Mesenchymal stem cell (in vitro differentiated cells and primary cell): ENCODE data around the gene DSG2.

Source experiments
- DNase-seq: peaks from one replicate; pipeline ENCODE4 v3.0.0-alpha.2; 2013
- H2AFZ ChIP-seq: one replicate; pipeline ENCODE4 v1.6.1; 2013; ENCODE audit warnings: low read depth, mild to moderate bottlenecking, control low read depth, inconsistent platforms, low read length, moderate library complexity
- H2AK5ac ChIP-seq: 2 replicates; pipeline ENCODE4 v1.6.1; 2013; ENCODE audit warnings: low read length, moderate library complexity, mild to moderate bottlenecking, inconsistent platforms; ENCODE audit not compliant: severe bottlenecking
- H2BK120ac ChIP-seq: one replicate; pipeline ENCODE4 v1.6.1; 2013; ENCODE audit warnings: low read depth, mild to moderate bottlenecking, inconsistent platforms, low read length, moderate library complexity
- H2BK12ac ChIP-seq, 2 experiments: one replicate each; pipeline ENCODE4 v1.6.1; 2013; ENCODE audit warnings: inconsistent platforms in 2 of 2, low read length in 2 of 2, mild to moderate bottlenecking in 2 of 2, moderate library complexity in 2 of 2, control low read depth in 1 of 2
- H2BK15ac ChIP-seq: one replicate; pipeline ENCODE4 v1.6.1; 2013; ENCODE audit warnings: mild to moderate bottlenecking, low read depth, inconsistent platforms; ENCODE audit not compliant: poor library complexity, severe bottlenecking
- H2BK5ac ChIP-seq: 2 replicates; pipeline ENCODE4 v1.6.1; 2013; ENCODE audit warnings: low read depth, mild to moderate bottlenecking, low read length, control low read depth, inconsistent platforms; ENCODE audit not compliant: poor library complexity, severe bottlenecking
- H3K14ac ChIP-seq, 2 experiments: one replicate each; pipeline ENCODE4 v1.6.1; 2013; ENCODE audit warnings: inconsistent platforms in 2 of 2, low read length in 2 of 2, control low read depth in 1 of 2, mild to moderate bottlenecking in 1 of 2, moderate library complexity in 1 of 2
- H3K18ac ChIP-seq, 2 experiments: one replicate each; pipeline ENCODE4 v1.6.1; 2013; ENCODE audit warnings: inconsistent platforms in 2 of 2, low read length in 2 of 2, control low read depth in 1 of 2, low read depth in 1 of 2, mild to moderate bottlenecking in 1 of 2
- H3K23ac ChIP-seq, 2 experiments: one replicate each; pipeline ENCODE4 v1.6.1; 2013; ENCODE audit warnings: inconsistent platforms in 2 of 2, low read length in 2 of 2, mild to moderate bottlenecking in 2 of 2, moderate library complexity in 2 of 2, control low read depth in 1 of 2
- H3K27ac ChIP-seq: 2 replicates; pipeline ENCODE4 v1.5.1; 2013; ENCODE audit warnings: mild to moderate bottlenecking, moderate library complexity, low read length, control low read depth, inconsistent platforms; ENCODE audit not compliant: poor library complexity, severe bottlenecking
- H3K27me3 ChIP-seq, 2 experiments: 2 replicates each; pipeline versions ENCODE4 v1.6.1 to v1.7.0; 2013; ENCODE audit warnings: low read length in 2 of 2, mild to moderate bottlenecking in 2 of 2, moderate library complexity in 2 of 2, control low read depth in 1 of 2, inconsistent platforms in 1 of 2; ENCODE audit not compliant: control insufficient read depth in 1 of 2, insufficient read depth in 1 of 2
- H3K36me3 ChIP-seq, 2 experiments: 2 replicates each; pipeline versions ENCODE4 v1.6.1 to v1.7.0; 2013; ENCODE audit warnings: low read length in 2 of 2, control low read depth in 1 of 2, inconsistent platforms in 1 of 2, low read depth in 1 of 2, mild to moderate bottlenecking in 1 of 2; ENCODE audit not compliant: insufficient read depth in 2 of 2, control insufficient read depth in 1 of 2
- H3K4ac ChIP-seq, 2 experiments: one replicate each; pipeline ENCODE4 v1.6.1; 2013; ENCODE audit warnings: inconsistent platforms in 2 of 2, low read length in 2 of 2, mild to moderate bottlenecking in 2 of 2, moderate library complexity in 2 of 2, control low read depth in 1 of 2, low read depth in 1 of 2
- H3K4me1 ChIP-seq: 2 replicates; pipeline ENCODE4 v1.6.1; 2013; ENCODE audit warnings: low read depth, low read length, control low read depth; ENCODE audit not compliant: control insufficient read depth, insufficient read depth
- H3K4me2 ChIP-seq: 2 replicates; pipeline ENCODE4 v1.6.1; 2013; ENCODE audit warnings: low read length, mild to moderate bottlenecking, inconsistent platforms; ENCODE audit not compliant: poor library complexity, severe bottlenecking
- H3K4me3 ChIP-seq, 2 experiments: 2 replicates each; pipeline versions ENCODE4 v1.5.1 to v1.7.0; 2013; ENCODE audit warnings: low read length in 2 of 2, mild to moderate bottlenecking in 2 of 2, control low read depth in 1 of 2, low read depth in 1 of 2; ENCODE audit not compliant: insufficient read depth in 1 of 2
- H3K79me1 ChIP-seq: replicated peaks from 2 replicates; pipeline ENCODE4 v1.6.1; 2013; ENCODE audit warnings: mild to moderate bottlenecking, control low read depth, low read length, inconsistent platforms; ENCODE audit not compliant: poor library complexity, severe bottlenecking
- H3K9ac ChIP-seq: 2 replicates; pipeline ENCODE4 v1.7.0; 2013; ENCODE audit warnings: mild to moderate bottlenecking, low read length, moderate library complexity
- H3K9me3 ChIP-seq: 2 replicates; pipeline ENCODE4 v1.7.0; 2013; ENCODE audit warnings: mild to moderate bottlenecking, low read length; ENCODE audit not compliant: control insufficient read depth
- H4K8ac ChIP-seq: one replicate; pipeline ENCODE4 v1.6.1; 2013; ENCODE audit warnings: inconsistent platforms, mild to moderate bottlenecking, low read length, moderate library complexity
- H4K91ac ChIP-seq: one replicate; pipeline ENCODE4 v1.6.1; 2013; ENCODE audit warnings: mild to moderate bottlenecking, low read length, inconsistent platforms
- WGBS: methylation state at CpG from one replicate; pipeline ENCODE4 v1.1.7; 2013; ENCODE audit warnings: mixed read lengths; 5-methylcytosine and 5-hydroxymethylcytosine counted together

Gene DSG2

DNA sequence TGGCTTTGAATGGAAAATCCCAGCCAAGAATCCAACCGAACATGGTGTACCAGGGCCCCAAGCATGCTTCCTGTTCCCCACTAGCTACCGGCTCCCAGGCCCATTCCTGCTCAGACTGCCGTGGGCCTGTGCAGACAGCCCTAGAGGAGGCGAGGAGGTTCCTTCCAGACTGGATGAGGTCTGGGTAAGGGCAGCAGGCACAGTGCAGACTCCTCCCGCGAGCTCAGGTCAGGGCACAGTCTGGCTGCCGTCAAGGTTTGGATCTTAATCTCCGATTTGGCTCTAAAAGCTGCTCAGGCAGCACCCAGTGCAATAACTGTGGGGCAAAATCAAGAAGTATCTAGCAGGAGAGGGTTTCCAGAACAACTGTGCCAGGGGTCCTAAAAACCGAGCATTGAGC is 74.4 kb downstream of the DSG2 start:
- no peaks in the 10 kb centered on the region for H3K36me3 ChIP-seq

DNA sequence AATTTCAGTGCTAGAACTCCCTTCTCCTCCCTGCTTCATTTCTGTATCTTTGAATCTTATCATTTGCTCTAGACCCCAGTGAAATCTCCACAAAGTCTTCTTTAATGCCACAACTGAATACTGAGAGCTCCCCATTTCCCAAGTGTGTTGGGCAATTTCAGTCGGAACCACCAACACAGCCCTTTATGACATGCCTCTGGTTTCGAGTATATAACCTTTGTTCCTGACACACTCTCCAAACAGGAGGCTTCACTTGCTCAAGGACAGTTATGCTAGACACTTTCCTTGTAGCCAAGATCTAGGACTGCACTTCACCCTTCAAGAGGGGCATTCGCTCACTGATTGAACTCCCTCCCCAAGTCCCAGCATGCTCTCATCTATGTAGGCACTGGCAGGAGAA is 75.1 kb downstream of the DSG2 start:
- no peaks in the 10 kb centered on the region for H3K9me3 ChIP-seq
- DNase-seq: no peak
- H3K4me2 ChIP-seq: no peak overlapping the region
- peak overlapping the region; percentile 32 for H4K8ac ChIP-seq
- no peak overlapping the region for H3K4me3 ChIP-seq
- WGBS: 86% methylated on average over 3 of the region's 3 CpGs
- H2BK15ac ChIP-seq: no peak overlapping the region
- no peak overlapping the region for H2AFZ ChIP-seq
- H3K27me3 ChIP-seq: peaks cover 0 to 15% of the 10 kb centered on the region in 2 experiments
- no peaks in the 10 kb centered on the region for H3K36me3 ChIP-seq
- H2BK12ac ChIP-seq: peak overlapping the region in 1 of 2 experiments; percentile 45
- no peak overlapping the region for H3K4ac ChIP-seq
- no peak overlapping the region for H3K9ac ChIP-seq
- H3K23ac ChIP-seq: peak overlapping the region in 1 of 2 experiments; percentile 46
- H3K18ac ChIP-seq: peak overlapping the region in 1 of 2 experiments; percentile 28
- H2BK5ac ChIP-seq: no peak overlapping the region
- H3K79me1 ChIP-seq: no peaks in the 10 kb centered on the region
- H2BK120ac ChIP-seq: no peak overlapping the region
- no peaks in the 10 kb centered on the region for H3K4me1 ChIP-seq
- H2AK5ac ChIP-seq: no peak overlapping the region
- no peak overlapping the region for H3K27ac ChIP-seq
- H3K14ac ChIP-seq: no peak overlapping the region
- no peak overlapping the region for H4K91ac ChIP-seq

More for the DNA sequence above, 74.4 kb downstream of the DSG2 start:
- Histone ChIP-seq H3K14ac (peak overlapping the region in 1 of 2 experiments; percentile 9), H2AFZ (no peak overlapping the region), H3K79me1 (no peaks in the 10 kb centered on the region), H2AK5ac (no peak overlapping the region), H2BK120ac (no peak overlapping the region), H4K8ac (no peak overlapping the region), H4K91ac (peak overlapping the region; percentile 2), H3K4ac (no peak overlapping the region), H3K9ac (no peak overlapping the region), H3K27ac (no peak overlapping the region), H3K9me3 (no peaks in the 10 kb centered on the region), H3K4me2 (no peak overlapping the region), H2BK12ac (no peak overlapping the region), H3K27me3 (peaks cover 0 to 15% of the 10 kb centered on the region in 2 experiments), H2BK15ac (no peak overlapping the region), H3K18ac (no peak overlapping the region), H3K23ac (no peak overlapping the region), H2BK5ac (no peak overlapping the region), H3K4me1 (no peaks in the 10 kb centered on the region), H3K4me3 (no peak overlapping the region)
- 79% methylated on average over 9 of the region's 9 CpGs for WGBS
- no peak for DNase-seq

DNA sequence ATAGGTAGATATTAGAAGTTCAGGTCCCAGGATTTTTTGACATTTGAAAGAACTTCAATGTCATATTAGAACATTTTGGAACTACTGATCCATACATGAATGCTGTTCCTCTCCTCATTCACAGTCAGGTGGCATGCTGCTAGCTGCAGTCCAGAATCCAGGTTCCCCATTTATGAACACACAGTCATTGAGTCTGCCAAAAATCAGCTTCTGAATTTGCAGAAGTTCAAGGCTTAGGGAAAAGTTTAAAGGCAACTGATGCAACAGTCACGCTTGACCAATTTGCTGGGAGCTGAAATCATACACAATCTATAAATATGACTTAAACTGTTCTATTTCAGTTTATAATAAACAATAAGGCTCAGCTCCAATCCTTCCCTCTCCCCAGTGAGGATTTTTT is 76.4 kb downstream of the DSG2 start:
- Histone ChIP-seq H3K4me3 (no peak overlapping the region), H3K36me3 (no peaks in the 10 kb centered on the region), H3K9ac (no peak overlapping the region), H3K4me1 (no peaks in the 10 kb centered on the region), H3K18ac (no peak overlapping the region), H3K79me1 (no peaks in the 10 kb centered on the region), H2BK5ac (no peak overlapping the region), H2AK5ac (no peak overlapping the region), H3K27me3 (peaks cover 0 to 15% of the 10 kb centered on the region in 2 experiments), H2AFZ (no peak overlapping the region), H3K9me3 (no peaks in the 10 kb centered on the region), H4K8ac (no peak overlapping the region), H3K4ac (no peak overlapping the region), H3K23ac (no peak overlapping the region), H3K14ac (no peak overlapping the region), H4K91ac (no peak overlapping the region), H3K4me2 (no peak overlapping the region), H3K27ac (no peak overlapping the region), H2BK120ac (no peak overlapping the region), H2BK15ac (no peak overlapping the region), H2BK12ac (no peak overlapping the region)
- no CpG with 5 or more reads among the region's 1 CpG for WGBS
- no peak for DNase-seq

DNA sequence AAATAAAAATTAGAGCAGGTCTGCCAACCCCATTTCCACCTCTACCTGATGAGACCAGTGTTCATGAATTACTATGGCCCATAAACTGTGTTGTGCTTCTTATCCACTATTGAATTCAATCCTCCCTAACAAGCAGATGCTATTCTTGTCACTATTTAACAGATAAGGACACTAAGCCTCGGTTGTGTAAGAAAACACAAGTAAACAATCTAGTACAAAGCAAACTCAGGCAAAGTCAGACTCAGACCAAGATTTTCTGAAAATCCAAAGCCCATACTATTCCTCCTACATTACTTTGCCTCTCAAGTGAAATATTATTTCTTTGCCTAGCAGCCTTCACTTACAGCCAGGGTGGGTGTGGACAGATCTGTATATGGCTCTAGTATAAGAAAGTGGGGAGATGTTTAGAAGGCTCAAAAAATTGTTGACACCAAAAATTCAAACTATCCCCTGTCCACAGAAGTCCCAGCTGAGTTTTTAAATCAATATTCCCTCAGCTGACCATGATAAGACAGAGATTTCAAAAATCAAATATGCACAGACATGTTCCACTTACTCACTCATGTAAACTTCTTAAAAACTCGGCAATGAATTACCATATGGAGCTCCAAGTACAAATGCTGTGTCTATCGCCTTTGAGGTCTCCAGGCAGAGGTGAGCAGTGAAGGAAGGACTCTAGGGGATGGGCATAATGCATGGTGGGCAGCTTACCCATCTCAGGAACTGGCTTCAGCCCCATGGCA is 77.7 kb downstream of the DSG2 start:
- Histone ChIP-seq H4K8ac (no peak overlapping the region), H3K4me3 (no peak overlapping the region), H2BK5ac (no peak overlapping the region), H3K27me3 (peaks cover 0 to 13% of the 10 kb centered on the region in 2 experiments), H3K9me3 (no peaks in the 10 kb centered on the region), H2AFZ (no peak overlapping the region), H2AK5ac (no peak overlapping the region), H3K4me1 (no peaks in the 10 kb centered on the region), H3K9ac (no peak overlapping the region), H3K18ac (no peak overlapping the region), H3K36me3 (no peaks in the 10 kb centered on the region), H4K91ac (no peak overlapping the region), H3K27ac (no peak overlapping the region), H2BK120ac (no peak overlapping the region), H2BK12ac (no peak overlapping the region), H3K4ac (no peak overlapping the region), H3K4me2 (no peak overlapping the region), H3K79me1 (no peaks in the 10 kb centered on the region), H3K14ac (no peak overlapping the region), H3K23ac (no peak overlapping the region), H2BK15ac (no peak overlapping the region)
- 82% methylated on average over 3 of the region's 3 CpGs for WGBS
- no peak for DNase-seq
